Measurements from ENCODE around the gene PRND. TPM values are rescaled to one million over a fixed set of nuclear protein-coding genes. Genes with fewer than 3 reads are reported as not detected.
A peak's percentile ranks its signal among the peaks of the same experiment; 100 is the strongest.
"Not testable (repeated sequence)": the region's sequence is repeated elsewhere in the genome, so short reads cannot be mapped to it uniquely, and the experiment has no call there.

The PRND gene
- total RNA-seq, 1 donor from 2014 or later = not detected

GRCh38 chr20:4749326-4749725, 27.6 kb downstream of the PRND start:
- H3K4me1 Mint-ChIP-seq (ENCODE audit: low read depth, unreplicated experiment) = no peaks in the 10 kb centered on the region
- no peak for DNase-seq
- H3K27me3 Mint-ChIP-seq (ENCODE audit: unreplicated experiment) = peaks cover 4% of the 10 kb centered on the region
- H3K36me3 Mint-ChIP-seq (ENCODE audit: unreplicated experiment) = peaks cover 5% of the 10 kb centered on the region
- H3K9me3 Mint-ChIP-seq (ENCODE audit: unreplicated experiment) = no peaks in the 10 kb centered on the region
- H3K27ac Mint-ChIP-seq (ENCODE audit: unreplicated experiment) = no peak overlapping the region
- no peak for TF ChIP-seq CTCF (IDR thresholded peaks at IDR 0.05; ENCODE audit: partially characterized antibody, unreplicated experiment)
- H3K4me3 Mint-ChIP-seq (ENCODE audit: unreplicated experiment) = no peak overlapping the region

DNA sequence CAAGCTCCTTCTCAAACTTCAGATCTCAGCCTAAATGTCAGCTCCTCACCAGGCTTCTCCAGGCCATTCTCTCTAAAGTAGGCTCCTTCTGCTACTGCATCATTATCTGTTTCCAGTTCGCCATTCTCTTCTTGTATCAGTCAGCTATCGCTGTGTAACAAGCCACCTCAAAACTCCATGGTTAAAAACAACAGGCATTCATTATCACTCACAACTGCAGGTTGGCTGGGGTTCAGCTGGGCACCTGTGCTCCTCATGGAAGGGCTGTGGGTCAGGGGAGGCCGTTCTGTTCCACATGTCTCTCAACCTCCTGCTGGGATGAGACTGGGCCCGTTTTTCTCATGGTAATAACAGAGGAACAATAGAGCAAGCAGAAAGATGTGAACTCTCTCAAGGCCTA, 28.7 kb downstream of the PRND start:
- no peak for DNase-seq
- H3K4me3 Mint-ChIP-seq (ENCODE audit: unreplicated experiment) = no peak overlapping the region
- no peak overlapping the region for H3K27ac Mint-ChIP-seq (ENCODE audit: unreplicated experiment)
- H3K9me3 Mint-ChIP-seq (ENCODE audit: unreplicated experiment) = no peaks in the 10 kb centered on the region
- peaks cover 5% of the 10 kb centered on the region for H3K36me3 Mint-ChIP-seq (ENCODE audit: unreplicated experiment)
- H3K27me3 Mint-ChIP-seq (ENCODE audit: unreplicated experiment) = peaks cover 4% of the 10 kb centered on the region
- no peaks in the 10 kb centered on the region for H3K4me1 Mint-ChIP-seq (ENCODE audit: low read depth, unreplicated experiment)
- no peak for TF ChIP-seq CTCF (IDR thresholded peaks at IDR 0.05; ENCODE audit: partially characterized antibody, unreplicated experiment)

DNA sequence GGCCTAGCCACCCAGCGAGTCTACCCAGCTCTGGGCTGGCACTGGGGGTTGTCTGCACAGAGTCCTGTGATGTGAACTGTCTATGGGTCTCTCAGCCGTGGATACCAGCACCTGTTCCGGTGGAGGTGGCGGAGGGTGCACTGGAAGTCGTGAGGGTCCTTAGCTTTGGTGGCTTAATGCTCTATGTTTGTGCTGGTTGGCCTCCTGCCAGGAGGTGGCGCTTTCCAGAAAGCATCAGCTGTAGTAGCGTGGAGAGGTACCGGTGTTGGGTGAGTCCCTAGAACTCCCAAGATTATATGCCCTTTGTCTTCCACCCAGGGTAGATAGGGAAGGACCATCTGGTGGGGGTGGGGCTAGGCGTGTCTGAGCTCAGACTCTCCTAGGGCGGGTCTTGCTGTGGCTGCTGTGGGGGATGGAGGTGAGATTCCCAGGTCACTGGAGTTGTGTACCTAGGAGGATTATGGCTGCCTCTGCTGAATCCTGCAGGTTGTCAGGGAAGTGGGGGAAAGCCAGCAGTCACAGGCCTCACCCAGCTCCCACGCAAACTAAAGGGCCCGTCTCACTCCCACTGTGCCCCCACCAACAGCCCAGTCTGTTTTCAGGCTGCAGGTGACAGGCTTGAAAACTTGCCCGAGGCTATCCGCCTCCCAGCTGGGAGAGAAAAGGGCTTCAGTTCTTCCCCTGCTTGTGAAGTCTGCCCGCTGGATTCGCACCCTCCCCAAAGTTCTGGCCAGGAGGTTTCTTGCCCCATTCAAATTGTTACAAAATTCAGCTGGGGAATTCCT, 37.6 kb downstream of the PRND start:
- H3K36me3 Mint-ChIP-seq (ENCODE audit: unreplicated experiment); H3K27me3 Mint-ChIP-seq (ENCODE audit: unreplicated experiment); H3K4me3 Mint-ChIP-seq (ENCODE audit: unreplicated experiment); H3K9me3 Mint-ChIP-seq (ENCODE audit: unreplicated experiment); H3K4me1 Mint-ChIP-seq (ENCODE audit: low read depth, unreplicated experiment): not testable (repeated sequence)
- TF ChIP-seq CTCF (IDR thresholded peaks at IDR 0.05; ENCODE audit: partially characterized antibody, unreplicated experiment) = peak; percentile 61
- peak overlapping the region; percentile 45 for H3K27ac Mint-ChIP-seq (ENCODE audit: unreplicated experiment)
- peak; percentile 79 for DNase-seq

GRCh38 chr20:4763261-4763660, 41.6 kb downstream of the PRND start:
- no peak for DNase-seq
- Mint-ChIP-seq H3K36me3 (ENCODE audit: unreplicated experiment) (no peaks in the 10 kb centered on the region), H3K4me1 (ENCODE audit: low read depth, unreplicated experiment) (peaks cover 4% of the 10 kb centered on the region), H3K27ac (ENCODE audit: unreplicated experiment) (no peak overlapping the region), H3K27me3 (ENCODE audit: unreplicated experiment) (peaks cover 2% of the 10 kb centered on the region), H3K4me3 (ENCODE audit: unreplicated experiment) (no peak overlapping the region), H3K9me3 (ENCODE audit: unreplicated experiment) (no peaks in the 10 kb centered on the region)
- no peak for TF ChIP-seq CTCF (IDR thresholded peaks at IDR 0.05; ENCODE audit: partially characterized antibody, unreplicated experiment)

- no peak overlapping the region for H3K27ac Mint-ChIP-seq (ENCODE audit: unreplicated experiment)
- DNase-seq = no peak
- H3K4me3 Mint-ChIP-seq (ENCODE audit: unreplicated experiment) = no peak overlapping the region
- no peaks in the 10 kb centered on the region for H3K36me3 Mint-ChIP-seq (ENCODE audit: unreplicated experiment)
- H3K27me3 Mint-ChIP-seq (ENCODE audit: unreplicated experiment) = peaks cover 3% of the 10 kb centered on the region
- H3K4me1 Mint-ChIP-seq (ENCODE audit: low read depth, unreplicated experiment) = peaks cover 4% of the 10 kb centered on the region
- no peaks in the 10 kb centered on the region for H3K9me3 Mint-ChIP-seq (ENCODE audit: unreplicated experiment)
- TF ChIP-seq CTCF (IDR thresholded peaks at IDR 0.05; ENCODE audit: partially characterized antibody, unreplicated experiment) = no peak
Measured at GRCh38 chr20:4763723-4764510, 42.2 kb downstream of the PRND start.

All from glutamatergic neuron (in vitro differentiated cells).